Measurements from ENCODE around the gene PEX12.

DNA sequence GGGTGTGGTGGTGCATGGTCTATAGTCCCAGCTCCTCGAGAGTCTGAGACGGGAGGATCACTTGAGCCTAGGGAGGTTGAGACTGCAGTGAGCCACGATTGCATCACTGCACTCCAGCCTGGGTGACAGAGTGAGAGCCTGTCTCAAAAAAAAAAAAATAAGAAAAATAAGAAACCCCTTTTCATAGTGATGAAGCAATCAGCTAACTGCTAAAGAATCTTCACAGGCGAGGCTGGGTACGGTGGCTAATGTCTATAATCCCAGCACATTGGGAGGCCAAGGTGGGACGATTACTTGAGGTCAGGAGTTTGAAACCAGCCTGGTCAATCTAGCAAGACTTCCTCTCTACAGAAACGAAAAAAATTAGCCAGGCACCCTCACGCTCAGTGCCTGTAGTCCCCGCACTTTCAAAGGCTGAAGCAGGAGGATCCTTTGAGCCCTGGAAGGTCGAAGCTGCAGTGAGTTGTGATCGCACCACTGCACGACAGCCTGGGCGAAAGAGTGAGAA is 41.7 kb downstream of the PEX12 start:
- TF ChIP-seq EZH2 (IDR thresholded peaks at IDR 0.05; ENCODE audit: low read length) = no peak
- TF ChIP-seq, protein P1, sequence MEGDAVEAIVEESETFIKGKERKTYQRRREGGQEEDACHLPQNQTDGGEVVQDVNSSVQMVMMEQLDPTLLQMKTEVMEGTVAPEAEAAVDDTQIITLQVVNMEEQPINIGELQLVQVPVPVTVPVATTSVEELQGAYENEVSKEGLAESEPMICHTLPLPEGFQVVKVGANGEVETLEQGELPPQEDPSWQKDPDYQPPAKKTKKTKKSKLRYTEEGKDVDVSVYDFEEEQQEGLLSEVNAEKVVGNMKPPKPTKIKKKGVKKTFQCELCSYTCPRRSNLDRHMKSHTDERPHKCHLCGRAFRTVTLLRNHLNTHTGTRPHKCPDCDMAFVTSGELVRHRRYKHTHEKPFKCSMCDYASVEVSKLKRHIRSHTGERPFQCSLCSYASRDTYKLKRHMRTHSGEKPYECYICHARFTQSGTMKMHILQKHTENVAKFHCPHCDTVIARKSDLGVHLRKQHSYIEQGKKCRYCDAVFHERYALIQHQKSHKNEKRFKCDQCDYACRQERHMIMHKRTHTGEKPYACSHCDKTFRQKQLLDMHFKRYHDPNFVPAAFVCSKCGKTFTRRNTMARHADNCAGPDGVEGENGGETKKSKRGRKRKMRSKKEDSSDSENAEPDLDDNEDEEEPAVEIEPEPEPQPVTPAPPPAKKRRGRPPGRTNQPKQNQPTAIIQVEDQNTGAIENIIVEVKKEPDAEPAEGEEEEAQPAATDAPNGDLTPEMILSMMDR (optimal IDR thresholded peaks at IDR 0.05 in 1 of 3, IDR thresholded peaks at IDR 0.05 in 1 of 3, conservative IDR thresholded peaks at IDR 0.05 in 1 of 3; ENCODE audit: extremely low read depth in 1 of 3, insufficient read depth in 2 of 3, low read length in 3 of 3) = no peak
